ENCODE measurements around the gene ZP1. TPM values are rescaled to one million over a fixed set of nuclear protein-coding genes. Genes with fewer than 3 reads are reported as not detected.

Gene ZP1
- total RNA-seq, 1 experiment from 2014 or later, result 0.05 TPM

DNA sequence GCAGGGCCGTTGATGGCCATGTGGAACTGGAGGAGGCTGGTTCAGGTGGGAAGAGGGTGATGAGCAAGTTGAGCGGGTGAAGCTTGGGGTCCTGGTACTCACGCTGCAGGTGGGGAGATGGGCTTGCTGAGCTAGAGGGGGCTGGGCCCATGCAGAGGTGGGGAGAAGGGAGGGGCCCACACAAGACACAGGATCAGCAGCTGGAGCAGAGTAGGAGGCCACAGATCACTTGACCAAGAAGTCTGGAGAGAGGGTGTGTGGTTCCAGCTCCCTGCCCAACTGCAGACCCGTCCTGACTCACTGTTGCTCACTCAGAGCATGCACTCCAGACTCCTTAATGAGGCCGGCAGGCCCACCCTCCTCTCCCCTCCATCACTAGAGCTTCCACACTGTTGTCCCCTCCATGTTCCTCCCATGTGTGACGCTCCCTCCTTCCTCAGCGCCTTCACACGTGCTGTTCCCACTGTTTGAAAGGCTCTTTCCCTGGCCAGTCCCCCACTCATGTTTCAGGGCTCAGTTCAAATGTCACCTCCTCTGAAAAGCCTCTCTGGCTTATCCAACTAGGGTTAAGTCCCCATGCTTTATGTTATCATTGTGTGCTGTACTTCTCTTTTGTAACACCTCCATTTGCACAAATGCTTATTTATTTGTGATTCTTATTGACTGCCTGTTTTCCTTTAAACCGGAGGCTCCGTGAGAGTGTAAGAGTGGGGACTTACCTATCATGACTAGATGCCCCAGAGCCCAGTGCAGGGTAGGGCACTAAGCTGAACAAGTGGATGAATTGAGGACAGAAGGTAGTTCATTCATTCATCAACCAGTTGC lies 23.1 kb upstream of the ZP1 start:
- no peak for DNase-seq (ENCODE audit: low spot score)

DNA sequence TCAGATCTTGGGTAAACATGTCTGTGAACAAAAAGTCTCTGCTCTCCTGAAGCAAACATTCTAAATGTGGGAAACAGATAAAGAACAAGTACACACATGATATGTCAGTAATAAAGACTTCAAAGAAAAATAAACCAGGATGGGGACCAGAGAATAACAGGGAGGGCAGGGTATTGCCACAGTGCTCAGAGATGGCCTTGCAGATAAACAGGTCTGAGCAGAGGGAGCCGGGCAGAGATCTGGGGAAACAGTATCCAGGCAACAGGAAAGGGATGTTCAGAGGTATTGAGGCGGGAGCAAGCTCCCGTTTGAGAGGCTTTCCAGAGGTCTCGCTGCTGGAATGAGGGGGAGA lies 22.5 kb upstream of the ZP1 start:
- DNase-seq (ENCODE audit: low spot score), result no peak

DNA sequence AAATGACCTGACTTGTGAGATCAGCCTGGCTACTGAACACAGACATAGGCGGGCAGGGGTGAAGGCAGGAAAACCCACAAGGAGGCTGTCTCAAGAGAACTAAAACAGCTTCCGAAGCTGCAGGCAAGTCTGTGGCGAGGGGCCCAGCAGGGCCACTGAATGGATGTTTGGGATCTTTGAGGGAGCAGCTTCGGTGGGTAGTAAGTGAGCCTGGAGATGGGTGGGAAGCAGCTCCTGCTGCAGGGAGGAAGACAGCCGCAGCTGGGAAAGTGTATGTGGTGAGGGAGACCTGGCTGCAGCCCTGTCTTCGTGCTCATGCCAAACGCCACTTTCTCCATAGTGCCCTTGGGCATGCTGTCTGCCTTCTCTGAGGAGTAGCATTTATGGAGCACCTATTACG lies 22.0 kb upstream of the ZP1 start:
- DNase-seq (ENCODE audit: low spot score), result no peak

DNA sequence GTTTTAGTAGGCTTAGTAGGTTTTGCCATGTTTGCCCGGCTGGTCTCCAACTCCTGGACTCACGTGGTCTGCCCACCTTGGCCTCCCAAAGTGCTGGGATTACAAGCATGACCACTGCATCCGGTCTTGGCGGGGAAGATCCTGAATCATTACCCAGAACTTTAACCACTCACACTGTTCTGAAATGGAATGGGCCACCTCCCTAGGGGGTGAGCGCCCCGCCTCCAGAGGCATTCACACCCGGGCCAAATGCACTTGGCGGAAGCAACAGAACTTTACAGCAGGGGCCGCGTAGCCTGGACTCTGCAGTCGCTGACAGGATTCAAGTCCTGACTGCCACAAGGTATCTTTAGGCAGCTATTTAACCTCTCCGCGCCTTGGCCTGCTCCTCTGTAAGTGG lies 20.1 kb upstream of the ZP1 start:
- no peak for DNase-seq (ENCODE audit: low spot score)

DNA sequence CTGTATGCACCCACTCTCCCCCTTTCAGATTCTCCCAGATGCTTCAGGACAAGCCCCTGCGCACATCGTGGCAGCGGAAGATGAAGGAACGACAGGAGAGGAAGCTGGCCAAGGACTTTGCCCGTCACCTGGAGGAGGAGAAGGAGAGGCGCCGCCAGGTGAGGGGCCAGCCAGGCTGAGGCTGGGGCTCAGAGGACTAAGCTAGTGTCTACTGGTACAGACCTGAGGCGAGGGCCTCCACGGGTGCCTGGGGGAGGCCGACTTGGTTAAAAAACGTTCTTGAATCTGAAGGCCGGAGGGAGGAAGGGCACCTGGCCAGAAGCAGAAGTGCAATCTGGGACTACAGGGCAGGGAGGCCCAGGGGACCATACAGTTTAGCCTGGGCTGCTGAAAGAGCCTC lies 19.4 kb upstream of the ZP1 start:
- DNase-seq (ENCODE audit: low spot score), result no peak

DNA sequence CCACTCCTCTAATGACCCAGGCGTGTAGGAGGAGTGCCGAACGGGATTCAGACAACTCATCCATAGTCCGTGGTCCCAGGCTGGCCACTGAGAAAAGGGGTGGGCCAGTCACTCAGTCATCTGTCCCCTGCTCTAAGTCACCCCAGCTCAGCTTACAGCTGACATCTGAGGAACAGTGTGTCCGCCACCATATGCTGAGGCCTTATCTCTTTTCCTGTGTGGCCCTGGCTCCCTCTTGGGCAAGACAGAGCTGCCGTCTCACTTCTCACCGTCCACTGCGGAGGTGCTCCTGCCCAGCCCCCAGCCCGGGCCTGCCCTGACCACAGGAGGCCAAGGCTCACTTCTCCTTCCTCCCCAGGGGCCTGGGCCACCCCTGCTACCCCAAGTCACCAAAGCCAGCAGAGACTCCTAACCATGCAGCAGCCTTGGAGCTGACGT lies 18.6 kb upstream of the ZP1 start:
- no peak for DNase-seq (ENCODE audit: low spot score)

DNA sequence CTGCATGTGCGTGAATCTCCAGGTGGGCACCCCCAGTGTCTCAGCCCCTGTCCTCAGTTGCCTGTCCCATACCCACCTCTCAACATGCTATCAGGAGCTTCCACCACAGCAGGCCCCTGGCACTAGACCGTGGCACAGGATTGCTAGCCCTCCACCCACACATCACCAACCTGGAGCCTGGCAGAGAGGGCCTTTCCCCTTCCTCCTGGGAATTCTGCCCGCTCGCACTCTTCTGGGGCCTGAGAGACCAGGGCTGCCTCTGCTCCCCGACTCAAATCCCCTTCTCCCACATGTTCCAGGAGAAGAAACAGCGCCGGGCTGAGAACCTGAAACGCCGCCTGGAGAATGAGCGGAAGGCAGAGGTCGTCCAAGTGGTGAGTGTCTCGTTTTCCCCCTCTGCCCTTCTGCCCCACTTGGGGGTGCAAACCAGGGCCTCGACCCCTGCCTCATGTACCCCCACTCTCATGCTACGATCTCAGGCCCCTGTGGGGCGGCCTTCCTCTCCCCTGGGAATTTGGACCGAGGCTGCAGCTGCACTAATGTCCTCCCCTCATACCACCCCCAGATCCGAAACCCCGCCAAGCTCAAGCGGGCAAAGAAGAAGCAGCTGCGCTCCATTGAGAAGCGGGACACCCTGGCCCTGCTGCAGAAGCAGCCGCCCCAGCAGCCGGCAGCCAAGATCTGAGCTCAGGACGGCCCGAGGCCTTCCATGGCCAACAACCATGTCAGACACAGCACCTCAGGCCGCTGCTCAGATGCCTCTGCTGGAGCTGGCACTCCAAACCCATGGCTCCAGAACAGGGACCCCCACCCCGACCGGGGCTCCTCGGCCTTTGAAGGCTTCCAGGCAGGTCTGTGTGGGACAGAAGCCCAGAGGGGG lies 17.5 kb upstream of the ZP1 start:
- no peak for DNase-seq (ENCODE audit: low spot score)

DNA sequence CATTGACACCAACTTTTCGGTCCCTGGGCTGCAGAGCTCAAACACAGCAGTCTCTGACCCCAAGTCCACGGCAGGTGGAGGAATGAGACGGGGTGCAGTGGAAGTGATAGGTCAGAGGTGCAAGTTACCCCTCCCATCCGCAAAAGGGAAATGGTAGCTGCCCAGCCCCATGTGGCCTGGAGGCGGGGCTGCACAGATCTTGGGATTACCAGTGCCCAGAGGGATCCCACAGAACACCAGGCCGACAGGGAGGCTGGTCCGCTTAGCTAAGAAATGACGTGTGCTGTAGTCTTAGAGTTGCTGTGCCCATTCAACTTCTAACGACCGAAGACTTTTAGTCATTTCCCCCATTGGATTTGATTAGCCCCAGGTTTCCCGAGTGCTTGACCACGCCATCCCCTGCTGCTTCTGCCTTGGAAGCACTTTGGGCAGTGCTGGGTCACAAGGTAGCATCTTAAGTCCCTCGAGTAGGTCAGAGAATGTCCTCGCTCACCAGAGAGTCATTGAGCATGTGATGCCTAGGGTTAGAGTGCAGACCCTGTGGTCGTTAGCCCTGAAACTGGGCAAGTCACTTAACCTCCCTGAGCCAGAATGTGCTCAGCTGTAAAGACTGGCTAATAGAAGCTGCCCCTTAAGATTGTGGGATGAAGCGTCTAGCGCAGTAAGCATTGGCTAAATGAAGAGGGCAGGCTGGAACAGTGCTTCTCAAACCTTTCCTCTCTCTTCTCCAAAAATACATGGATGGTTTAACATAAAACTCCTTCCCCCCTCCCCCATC lies 15.8 kb upstream of the ZP1 start:
- DNase-seq (ENCODE audit: low spot score), result no peak

DNA sequence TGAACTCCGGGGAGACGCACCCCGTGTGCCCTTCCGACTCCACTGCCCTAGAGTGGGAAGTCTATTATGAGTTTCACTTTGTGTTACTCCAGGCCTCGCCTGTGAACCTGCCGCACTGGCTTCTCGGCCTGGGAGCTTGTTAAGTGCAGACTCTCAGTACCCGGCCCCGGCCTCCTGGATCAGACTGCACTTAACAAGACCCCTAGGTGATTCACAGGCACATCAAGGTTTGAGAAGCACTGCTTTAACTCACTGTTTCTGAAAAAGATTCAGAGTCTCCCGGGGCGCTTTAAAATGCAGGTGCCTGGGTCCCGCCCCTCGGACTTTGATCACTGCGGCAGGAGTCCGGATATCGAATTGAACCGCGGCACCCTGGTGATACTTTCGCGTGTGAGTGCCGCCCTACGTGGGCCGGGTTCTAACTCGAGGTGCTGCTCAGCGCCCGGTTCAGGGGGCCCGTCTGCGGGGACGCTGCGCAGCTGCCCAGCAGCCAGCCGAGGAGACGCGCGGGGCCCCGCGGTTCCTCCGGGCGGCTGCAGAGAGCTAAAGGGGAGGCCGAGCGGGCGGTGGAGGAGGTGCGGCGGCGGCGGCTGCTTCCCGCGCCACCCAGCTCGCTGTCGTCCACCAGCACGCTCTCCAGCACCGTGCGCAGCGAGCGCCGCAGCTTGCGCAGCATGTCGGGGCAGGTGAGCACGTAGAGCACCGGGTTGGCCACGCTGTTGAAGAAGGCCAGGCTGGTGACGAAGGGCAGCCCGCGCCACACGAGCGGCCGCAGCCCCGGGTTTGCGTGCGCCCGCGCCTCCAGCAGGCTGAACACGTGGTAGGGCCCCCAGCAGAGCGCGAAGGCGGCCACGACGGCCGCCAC lies 15.0 kb upstream of the ZP1 start:
- DNase-seq (ENCODE audit: low spot score), result no peak

DNA sequence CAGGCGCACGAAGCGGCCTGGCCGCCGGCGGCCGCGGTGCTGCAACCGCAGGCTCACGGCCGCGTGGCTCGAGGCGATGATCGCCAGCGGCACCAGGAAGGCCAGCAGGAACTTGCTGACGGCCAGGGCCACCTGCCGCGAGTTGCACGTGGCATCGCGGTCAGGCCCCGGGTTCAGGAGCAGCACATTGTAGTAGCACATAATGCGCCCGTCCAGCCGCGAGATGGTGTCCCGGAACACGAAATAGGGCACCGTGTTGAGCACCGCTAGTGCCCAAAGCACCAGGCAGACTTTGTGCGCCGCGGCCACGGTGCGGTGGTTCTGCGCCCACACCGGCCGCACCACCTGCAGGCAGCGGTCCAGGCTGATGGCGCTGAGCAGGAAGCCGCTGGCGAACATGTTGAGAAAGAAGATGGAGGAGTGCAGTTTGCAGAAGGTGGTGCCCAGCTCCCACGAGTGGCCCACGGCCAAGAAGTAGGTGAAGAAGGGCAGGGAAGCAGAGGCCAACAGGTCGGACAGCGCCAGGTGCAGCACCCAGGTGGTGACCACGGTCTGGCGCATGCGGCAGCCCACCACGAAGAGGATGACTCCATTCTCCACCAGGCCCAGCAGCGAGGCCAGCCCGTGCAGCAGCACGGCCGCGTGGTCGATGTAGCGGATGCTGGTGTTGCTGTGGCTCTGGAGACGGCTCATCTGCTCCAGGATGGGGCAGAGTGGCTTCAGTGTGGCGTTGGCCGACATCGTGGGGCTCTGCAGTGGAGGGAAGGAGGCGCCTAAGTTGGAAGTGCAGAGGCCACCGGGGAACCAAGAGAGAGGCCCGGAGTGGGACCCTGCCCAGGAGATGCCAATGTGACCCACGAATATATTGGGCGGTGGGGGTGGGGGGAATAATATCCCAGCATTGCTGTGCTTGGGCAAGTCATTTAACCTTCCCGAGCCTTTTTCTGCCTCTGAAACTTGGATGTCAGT lies 14.1 kb upstream of the ZP1 start:
- no peak for DNase-seq (ENCODE audit: low spot score)

DNA sequence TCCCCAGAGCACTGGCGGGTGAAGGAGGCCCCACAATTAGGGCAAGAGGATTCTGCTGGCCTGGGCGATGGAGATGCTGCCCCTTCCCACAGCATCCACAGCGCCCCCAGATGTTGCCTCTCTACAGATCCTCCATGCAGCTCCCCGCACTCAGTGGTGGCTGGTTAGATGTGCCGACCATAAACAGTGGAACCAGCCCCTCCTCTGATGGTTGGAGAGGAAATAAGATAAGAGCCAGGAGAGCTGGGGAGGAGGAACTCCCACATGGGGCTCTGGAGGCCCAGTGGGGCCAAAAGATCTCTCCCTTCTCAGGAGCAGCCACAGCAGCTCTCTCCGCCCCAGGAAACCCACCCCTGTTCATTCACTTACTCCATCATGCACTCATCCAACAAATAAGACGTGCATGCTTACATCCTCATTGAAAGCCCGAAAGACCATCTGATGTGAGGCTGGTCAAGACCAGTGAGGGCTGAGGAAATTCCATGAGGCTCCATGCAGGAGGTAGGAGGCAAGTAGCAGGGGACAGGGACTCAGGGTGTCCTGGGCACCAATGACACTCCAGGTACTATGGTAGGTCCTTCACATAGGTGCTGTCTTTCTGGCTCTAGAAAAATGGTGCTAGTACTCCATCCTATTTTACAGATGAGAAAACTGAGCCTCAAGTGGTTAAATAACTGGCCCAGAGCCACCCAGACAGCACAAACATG lies 13.0 kb upstream of the ZP1 start:
- no peak for DNase-seq (ENCODE audit: low spot score)

DNA sequence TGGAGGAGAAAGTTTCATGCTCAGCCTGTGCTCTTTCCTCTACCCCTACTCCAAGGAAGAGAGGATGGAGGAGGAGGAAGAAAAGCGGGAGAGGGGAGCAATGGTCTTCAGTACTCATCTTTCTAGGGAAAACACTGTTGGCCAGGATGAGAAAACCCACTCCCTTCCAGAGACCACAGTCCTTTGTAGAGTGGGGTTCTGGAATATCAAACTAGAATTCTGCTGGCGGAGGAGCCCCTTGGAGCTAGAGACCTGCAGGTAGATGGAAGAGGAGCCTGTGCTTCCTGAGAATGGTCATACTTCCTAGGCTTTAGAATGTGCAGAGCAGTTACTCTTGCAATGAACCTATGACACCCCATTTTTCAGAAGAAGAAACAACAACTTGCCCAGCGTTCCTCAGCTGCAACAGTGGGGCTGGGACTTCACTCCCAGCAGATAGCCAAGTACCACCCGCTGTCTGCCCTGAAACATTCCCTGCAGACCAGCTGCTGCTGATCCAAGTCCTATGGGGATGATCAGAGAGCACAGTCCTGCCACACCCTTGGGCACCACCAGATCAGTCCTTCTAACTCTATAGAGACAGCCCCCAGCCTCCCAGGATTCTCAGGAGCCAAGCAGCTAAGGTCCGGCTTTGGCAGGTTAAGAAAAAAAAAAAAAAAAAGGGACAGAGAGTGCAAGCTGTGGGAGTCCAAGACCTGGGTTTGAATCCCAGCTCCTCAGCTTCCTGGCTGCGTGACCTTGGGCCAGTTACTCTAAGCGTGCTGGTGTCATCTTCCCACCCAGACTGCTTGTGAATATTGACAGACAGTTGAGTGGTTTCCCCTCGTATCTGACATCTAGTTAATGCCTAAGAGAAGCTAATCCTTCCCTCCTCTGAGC lies 12.3 kb upstream of the ZP1 start:
- DNase-seq (ENCODE audit: low spot score), result no peak

DNA sequence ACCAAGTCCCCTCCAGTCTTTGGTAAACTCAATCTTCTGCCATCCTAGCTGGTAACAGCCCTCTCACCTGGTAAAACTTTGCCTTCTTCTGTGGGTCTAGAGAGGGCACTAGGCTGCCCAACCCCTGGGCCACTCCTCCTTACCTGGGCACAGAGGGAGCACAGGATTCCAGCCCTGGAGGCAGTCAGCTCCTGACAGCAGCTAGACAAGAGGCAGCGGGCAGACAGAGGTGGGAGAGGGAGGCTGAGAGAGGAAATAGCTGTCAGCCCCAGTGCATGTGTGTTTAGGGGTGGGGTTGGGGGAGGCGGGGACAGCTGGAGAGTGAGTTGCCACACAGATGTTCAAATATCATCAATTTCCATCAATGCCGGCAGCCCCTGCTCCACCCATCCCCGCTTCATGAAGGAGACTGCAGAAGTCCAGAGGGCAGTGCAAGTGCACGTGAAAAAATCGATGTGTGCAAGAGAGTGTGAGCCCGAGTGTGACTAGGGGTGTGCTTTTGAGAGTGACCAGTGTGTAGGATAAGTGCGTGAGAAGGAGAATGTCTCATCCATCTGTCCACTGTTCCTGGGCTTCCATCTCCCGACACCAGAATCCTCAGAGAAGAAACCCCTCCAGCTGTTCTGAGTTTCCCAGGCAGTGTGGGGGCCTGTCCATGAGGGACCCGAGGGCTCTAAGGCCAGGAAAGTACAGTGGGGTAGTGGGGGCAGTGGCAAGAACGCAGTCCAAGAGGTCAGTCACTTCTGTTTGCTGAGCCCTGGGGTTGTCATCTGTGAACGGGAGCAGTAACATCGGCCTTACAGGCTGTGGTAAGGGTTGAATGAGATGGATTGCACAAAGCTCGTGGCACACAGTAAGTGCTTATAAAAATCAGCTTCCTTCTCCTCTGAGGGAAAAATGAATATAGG lies 11.4 kb upstream of the ZP1 start, which contains the start of gene PTGDR2:
Gene PTGDR2, minus strand, starts transcription at position 225 of the 908 bp plus-strand sequence. CDS start 2,228 bp downstream, outside the sequence.
- DNase-seq (ENCODE audit: low spot score), result no peak

DNA sequence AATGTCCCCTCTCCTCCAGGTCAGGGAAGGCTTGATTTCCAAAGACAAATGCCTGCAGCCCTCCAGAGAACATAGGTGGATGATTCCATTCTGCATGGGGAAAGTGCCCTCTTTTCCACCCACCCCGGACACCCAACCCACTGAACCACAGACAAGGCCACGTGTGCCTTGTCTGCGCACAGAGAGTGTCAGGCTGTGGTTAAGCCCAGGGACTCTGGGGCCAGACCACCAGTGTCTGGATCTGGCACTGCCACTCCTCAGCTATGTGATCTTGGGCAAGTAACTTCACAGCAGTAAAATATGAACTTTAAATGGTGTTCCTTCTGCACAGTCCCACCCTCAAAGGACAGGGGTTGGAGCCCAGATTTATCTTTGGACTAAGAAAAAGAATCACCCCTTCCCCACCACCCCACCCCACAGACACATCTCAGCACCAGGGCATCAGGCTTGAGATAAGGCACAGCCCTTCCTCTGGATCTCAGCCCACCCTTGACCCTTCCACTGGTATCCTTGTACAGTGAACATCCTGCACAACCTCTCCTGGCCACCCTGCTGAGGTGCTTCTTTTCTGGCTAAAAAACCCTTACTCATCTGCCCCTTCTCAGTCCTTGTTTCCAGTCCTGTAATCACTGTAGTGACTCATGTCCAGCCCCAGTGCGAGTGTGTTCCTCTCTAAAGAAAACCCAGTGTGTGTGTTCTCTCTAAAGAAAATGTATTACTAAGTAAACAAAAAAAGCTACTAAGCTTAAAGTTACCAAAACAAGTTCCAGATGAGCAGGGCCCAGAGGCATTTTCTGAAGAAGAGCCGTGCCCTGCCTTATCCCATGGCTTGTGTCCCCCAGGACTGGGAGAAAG lies 9.7 kb upstream of the ZP1 start:
- no peak for DNase-seq (ENCODE audit: low spot score)

DNA sequence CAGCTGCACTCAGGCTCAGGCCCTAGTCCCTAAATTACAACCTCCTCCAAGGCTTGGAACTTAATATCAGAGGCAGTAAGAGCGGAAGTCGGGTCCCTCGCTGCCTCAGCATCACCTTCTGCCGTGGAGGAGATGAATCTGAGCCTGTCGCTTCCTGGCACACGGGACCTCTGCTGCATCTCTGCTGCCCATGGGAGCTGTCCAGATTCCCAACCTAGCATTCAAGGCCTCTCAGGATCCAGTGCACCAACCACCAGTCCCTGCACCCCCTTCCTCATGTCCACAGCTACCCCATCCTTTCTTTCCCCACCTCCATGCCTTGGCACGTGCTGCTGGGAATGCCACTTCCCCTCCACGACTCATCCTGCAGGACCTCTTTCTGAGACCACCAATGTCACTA lies 9.1 kb upstream of the ZP1 start:
- DNase-seq (ENCODE audit: low spot score), result no peak

DNA sequence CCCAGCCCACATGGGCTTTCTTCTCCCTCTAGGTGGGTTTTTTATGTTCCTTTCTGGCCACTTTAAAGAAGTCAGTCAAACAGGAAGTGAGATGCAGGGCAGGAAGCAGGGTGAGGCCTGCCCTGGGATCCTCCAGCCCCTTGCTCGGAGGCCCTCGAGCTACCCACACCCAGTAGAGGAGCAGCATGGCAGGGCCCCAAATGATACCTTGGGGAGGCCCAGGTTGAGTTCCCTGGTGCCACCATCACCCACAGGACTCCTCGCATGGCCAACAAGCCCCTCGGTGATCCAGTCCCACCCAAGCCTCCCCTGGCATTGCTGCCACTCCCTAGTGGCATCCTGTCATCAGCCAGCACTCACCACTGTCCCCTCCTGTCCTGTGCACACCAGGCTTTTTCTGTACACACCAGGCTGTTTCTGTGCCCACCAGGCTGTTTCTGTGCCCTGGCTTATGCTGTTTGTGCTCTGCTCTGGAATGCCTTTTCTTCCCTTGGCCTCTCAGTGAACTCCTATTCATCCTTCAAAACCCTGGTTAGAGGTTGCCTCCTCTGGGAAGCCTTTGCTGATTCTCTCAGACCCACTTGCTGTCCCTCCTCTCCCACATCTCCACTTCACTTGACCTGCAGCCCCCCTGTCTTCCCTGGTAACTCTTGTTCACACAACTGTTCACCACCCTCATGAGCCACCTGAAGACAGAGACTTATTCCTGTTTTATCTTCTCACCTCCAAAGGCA lies 8.4 kb upstream of the ZP1 start:
- no peak for DNase-seq (ENCODE audit: low spot score)
